IPS-18c (cell line): ENCODE results near the gene OR52M1.

Experiments
- H3K4me3 ChIP-seq: 2 replicates; pipeline ENCODE4 v1.7.0; 2013; ENCODE audit warnings: low read depth, mild to moderate bottlenecking, low read length, moderate library complexity; ENCODE audit not compliant: insufficient read depth
- H3K9me3 ChIP-seq: one replicate; pipeline ENCODE4 v1.6.1; 2013; ENCODE audit warnings: mild to moderate bottlenecking, low read length, moderate library complexity; ENCODE audit not compliant: control insufficient read depth, insufficient read depth

Gene OR52M1

GRCh38 chr11:4551346-4551979, 6.5 kb downstream of the OR52M1 start:
- Histone ChIP-seq H3K4me3 (no peak overlapping the region), H3K9me3 (no peaks in the 10 kb centered on the region)

- Histone ChIP-seq H3K4me3 (no peak overlapping the region), H3K9me3 (no peaks in the 10 kb centered on the region)
Observed at GRCh38 chr11:4559527-4560440, 14.8 kb downstream of the OR52M1 start.

GRCh38 chr11:4560467-4560866, 15.5 kb downstream of the OR52M1 start:
- H3K9me3 ChIP-seq, result no peaks in the 10 kb centered on the region
- H3K4me3 ChIP-seq, result no peak overlapping the region

GRCh38 chr11:4565371-4565770, 20.4 kb downstream of the OR52M1 start:
- H3K4me3 ChIP-seq, result no peak overlapping the region
- peaks cover 2% of the 10 kb centered on the region for H3K9me3 ChIP-seq

- Histone ChIP-seq H3K9me3 (peaks cover 2% of the 10 kb centered on the region), H3K4me3 (no peak overlapping the region)
Observed at GRCh38 chr11:4569075-4569474, 24.1 kb downstream of the OR52M1 start.

GRCh38 chr11:4576880-4577279, 31.9 kb downstream of the OR52M1 start:
- H3K9me3 ChIP-seq, result no peaks in the 10 kb centered on the region
- H3K4me3 ChIP-seq, result no peak overlapping the region

GRCh38 chr11:4577761-4578160, 32.8 kb downstream of the OR52M1 start:
- Histone ChIP-seq H3K9me3 (no peaks in the 10 kb centered on the region), H3K4me3 (no peak overlapping the region)

GRCh38 chr11:4578624-4579023, 33.6 kb downstream of the OR52M1 start:
- no peaks in the 10 kb centered on the region for H3K9me3 ChIP-seq

GRCh38 chr11:4580124-4580523, 35.1 kb downstream of the OR52M1 start:
- Histone ChIP-seq H3K4me3 (no peak overlapping the region), H3K9me3 (no peaks in the 10 kb centered on the region)

More at GRCh38 chr11:4578624-4579023, 33.6 kb downstream of the OR52M1 start:
- no peak overlapping the region for H3K4me3 ChIP-seq

- Histone ChIP-seq H3K4me3 (no peak within 1 kb of the TSS), H3K9me3 (no peaks in the 10 kb centered on the region)
Observed at GRCh38 chr11:4581443-4581842, 36.5 kb downstream of the OR52M1 start, which contains the start of gene OR52I2. Gene OR52I2 (plus strand): TSS chr11:4581743.

- H3K4me3 ChIP-seq, result no peak overlapping the region
- no peaks in the 10 kb centered on the region for H3K9me3 ChIP-seq
Observed at GRCh38 chr11:4589017-4589416, 44.0 kb downstream of the OR52M1 start.

- Histone ChIP-seq H3K4me3 (no peak within 1 kb of the TSS), H3K9me3 (no peaks in the 10 kb centered on the region)
Observed at GRCh38 chr11:4593739-4594138, 48.7 kb downstream of the OR52M1 start, which contains the start of gene OR52I1. Gene OR52I1 (plus strand): TSS chr11:4594039. CDS start chr11:4594039, 0 bp downstream.
